ENCODE data around the gene EXT2. TPM values are rescaled to one million over a fixed set of nuclear protein-coding genes. Genes with fewer than 3 reads are reported as not detected.

The EXT2 gene
- total RNA-seq: 74.9 to 77.7 TPM (median 75.0 TPM) in 3 replicates

DNA sequence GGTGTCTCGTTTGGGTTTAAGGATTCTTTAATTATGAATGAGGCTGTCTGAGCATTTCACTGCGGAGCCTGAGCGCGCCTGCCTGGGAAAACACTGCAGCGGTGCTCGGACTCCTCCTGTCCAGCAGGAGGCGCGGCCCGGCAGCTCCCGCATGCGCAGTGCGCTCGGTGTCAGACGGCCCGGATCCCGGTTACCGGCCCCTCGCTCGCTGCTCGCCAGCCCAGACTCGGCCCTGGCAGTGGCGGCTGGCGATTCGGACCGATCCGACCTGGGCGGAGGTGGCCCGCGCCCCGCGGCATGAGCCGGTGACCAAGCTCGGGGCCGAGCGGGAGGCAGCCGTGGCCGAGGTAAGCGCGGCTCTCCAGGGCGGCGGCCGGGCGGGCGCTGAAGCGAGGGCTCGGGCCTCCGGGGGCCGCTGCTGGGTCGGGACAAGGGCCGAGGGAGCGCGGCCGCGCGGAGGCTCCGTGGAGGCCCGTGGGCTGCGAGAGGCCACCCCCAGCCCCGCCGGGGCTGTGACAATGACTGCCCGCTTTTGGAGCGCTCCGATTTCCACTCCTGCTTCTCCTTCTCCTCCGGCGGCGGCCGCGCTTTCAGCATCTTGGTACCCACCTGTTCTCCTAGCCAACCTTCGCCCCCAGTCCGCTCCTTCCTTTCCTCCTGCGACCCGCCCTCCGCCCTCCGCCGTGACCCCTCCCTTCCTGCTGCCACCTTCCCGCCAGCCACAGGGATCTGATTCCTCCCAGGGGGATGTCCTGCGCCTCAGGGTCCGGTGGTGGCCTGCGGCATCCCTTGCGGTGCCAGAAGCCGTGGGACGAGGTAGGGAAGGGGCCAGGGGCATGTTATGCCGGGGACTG lies at the start of gene EXT2:
EXT2 (plus strand) TSS at position 173 of the 854 bp plus-strand sequence. CDS start 12,035 bp downstream, outside the sequence.
- H3K4me3 Mint-ChIP-seq: peak within 1 kb of the TSS; percentile 78
- H3K27ac Mint-ChIP-seq: peak within 1 kb of the TSS; percentile 58
- no peaks in the 10 kb centered on the region for H3K27me3 Mint-ChIP-seq (ENCODE audit: low read depth)
- DNase-seq (ENCODE audit: low spot score in 2 of 2, unreplicated experiment in 2 of 2): peak; percentile 80 to 92
- H3K9me3 Mint-ChIP-seq: no peaks in the 10 kb centered on the region
- H3K4me1 Mint-ChIP-seq: peaks cover 12% of the 10 kb centered on the region
- TF ChIP-seq, protein P1, sequence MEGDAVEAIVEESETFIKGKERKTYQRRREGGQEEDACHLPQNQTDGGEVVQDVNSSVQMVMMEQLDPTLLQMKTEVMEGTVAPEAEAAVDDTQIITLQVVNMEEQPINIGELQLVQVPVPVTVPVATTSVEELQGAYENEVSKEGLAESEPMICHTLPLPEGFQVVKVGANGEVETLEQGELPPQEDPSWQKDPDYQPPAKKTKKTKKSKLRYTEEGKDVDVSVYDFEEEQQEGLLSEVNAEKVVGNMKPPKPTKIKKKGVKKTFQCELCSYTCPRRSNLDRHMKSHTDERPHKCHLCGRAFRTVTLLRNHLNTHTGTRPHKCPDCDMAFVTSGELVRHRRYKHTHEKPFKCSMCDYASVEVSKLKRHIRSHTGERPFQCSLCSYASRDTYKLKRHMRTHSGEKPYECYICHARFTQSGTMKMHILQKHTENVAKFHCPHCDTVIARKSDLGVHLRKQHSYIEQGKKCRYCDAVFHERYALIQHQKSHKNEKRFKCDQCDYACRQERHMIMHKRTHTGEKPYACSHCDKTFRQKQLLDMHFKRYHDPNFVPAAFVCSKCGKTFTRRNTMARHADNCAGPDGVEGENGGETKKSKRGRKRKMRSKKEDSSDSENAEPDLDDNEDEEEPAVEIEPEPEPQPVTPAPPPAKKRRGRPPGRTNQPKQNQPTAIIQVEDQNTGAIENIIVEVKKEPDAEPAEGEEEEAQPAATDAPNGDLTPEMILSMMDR (IDR thresholded peaks at IDR 0.05; ENCODE audit: unreplicated experiment): peak; percentile 88
- H3K36me3 Mint-ChIP-seq: peaks cover 7% of the 10 kb centered on the region

DNA sequence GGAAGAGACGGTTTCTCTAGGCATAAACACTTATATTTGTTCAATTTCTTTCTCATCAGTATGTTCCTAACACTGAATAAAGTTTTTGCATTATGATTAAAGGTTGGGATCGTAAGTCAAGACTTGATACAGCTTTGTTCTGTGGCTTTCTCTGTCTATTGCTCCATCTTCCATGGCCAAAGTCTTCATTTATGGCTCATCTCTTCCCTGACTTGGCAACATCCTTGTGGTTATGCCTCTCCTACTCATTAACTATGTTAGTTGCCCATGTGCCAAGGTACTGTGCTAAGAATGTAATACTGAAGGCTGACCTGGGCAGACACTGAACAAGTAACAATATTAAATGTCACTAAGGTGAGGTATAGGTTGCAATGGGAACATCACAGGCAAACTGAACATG lies 49.3 kb upstream of the EXT2 start:
- H3K9me3 Mint-ChIP-seq: peaks cover 5% of the 10 kb centered on the region
- no peaks in the 10 kb centered on the region for H3K36me3 Mint-ChIP-seq
- no peaks in the 10 kb centered on the region for H3K4me1 Mint-ChIP-seq
- no peak overlapping the region for H3K27ac Mint-ChIP-seq
- DNase-seq (ENCODE audit: low spot score in 2 of 2, unreplicated experiment in 2 of 2): no peak
- H3K4me3 Mint-ChIP-seq: no peak overlapping the region
- TF ChIP-seq, protein P1 (IDR thresholded peaks at IDR 0.05; ENCODE audit: unreplicated experiment): no peak
- H3K27me3 Mint-ChIP-seq (ENCODE audit: low read depth): peaks cover 54% of the 10 kb centered on the region

DNA sequence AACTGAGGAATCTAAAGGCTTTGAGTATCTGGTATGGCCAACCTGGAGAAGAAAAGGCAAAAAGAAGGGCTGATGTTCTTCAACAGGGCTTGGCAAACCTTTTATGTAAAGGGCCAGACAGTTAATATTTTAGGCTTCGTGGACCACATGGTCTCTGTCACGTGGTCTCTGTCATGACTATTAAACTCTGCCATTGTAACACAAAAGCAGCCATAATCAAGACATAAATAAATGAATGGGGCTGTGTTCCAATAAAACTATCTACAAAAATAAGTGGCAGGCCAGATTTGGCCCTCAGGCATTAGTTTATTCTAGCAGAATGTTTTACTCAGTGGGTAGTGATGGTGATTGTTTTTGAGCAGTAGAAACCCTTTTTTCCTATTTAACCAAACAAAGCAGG lies 48.2 kb upstream of the EXT2 start:
- no peak overlapping the region for H3K4me3 Mint-ChIP-seq

DNA sequence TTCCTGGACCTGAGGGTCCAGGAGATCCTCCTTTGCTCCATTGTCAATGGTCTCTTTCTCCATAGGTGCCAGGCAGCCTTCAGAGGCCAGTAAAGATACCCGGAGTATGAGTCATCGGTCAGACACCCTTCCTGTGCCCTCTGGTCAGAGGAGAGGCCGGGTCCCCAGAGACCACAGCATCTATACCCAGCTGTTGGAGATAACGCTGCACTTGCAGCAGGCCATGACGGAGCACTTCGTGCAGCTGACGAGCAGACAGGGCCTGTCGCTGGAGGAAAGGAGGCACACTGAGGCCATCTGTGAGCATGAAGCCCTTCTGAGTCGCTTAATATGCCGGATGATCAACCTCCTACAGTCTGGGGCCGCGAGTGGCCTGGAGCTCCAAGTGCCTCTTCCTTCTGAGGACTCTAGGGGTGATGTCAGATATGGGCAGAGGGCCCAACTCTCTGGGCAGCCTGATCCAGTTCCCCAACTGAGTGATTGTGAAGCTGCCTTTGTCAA lies 47.5 kb upstream of the EXT2 start, which contains the start of gene ACCSL:
ACCSL (plus strand) TSS at position 51 of the 501 bp plus-strand sequence; CDS start at position 107, 56 bp downstream.
- no peak within 1 kb of the TSS for H3K4me3 Mint-ChIP-seq
- H3K27ac Mint-ChIP-seq: no peak within 1 kb of the TSS
- TF ChIP-seq, protein P1 (IDR thresholded peaks at IDR 0.05; ENCODE audit: unreplicated experiment): no peak
- no peaks in the 10 kb centered on the region for H3K36me3 Mint-ChIP-seq
- H3K9me3 Mint-ChIP-seq: no peaks in the 10 kb centered on the region
- DNase-seq (ENCODE audit: low spot score in 2 of 2, unreplicated experiment in 2 of 2): peak in 1 of 2 experiments; percentile 19
- H3K27me3 Mint-ChIP-seq (ENCODE audit: low read depth): peaks cover 58% of the 10 kb centered on the region
- H3K4me1 Mint-ChIP-seq: no peaks in the 10 kb centered on the region

More for the DNA sequence above, 48.2 kb upstream of the EXT2 start:
- H3K4me1 Mint-ChIP-seq: no peaks in the 10 kb centered on the region
- H3K27ac Mint-ChIP-seq: no peak overlapping the region
- H3K27me3 Mint-ChIP-seq (ENCODE audit: low read depth): peaks cover 57% of the 10 kb centered on the region
- TF ChIP-seq, protein P1 (IDR thresholded peaks at IDR 0.05; ENCODE audit: unreplicated experiment): no peak
- H3K9me3 Mint-ChIP-seq: no peaks in the 10 kb centered on the region
- DNase-seq (ENCODE audit: low spot score in 2 of 2, unreplicated experiment in 2 of 2): no peak
- no peaks in the 10 kb centered on the region for H3K36me3 Mint-ChIP-seq

DNA sequence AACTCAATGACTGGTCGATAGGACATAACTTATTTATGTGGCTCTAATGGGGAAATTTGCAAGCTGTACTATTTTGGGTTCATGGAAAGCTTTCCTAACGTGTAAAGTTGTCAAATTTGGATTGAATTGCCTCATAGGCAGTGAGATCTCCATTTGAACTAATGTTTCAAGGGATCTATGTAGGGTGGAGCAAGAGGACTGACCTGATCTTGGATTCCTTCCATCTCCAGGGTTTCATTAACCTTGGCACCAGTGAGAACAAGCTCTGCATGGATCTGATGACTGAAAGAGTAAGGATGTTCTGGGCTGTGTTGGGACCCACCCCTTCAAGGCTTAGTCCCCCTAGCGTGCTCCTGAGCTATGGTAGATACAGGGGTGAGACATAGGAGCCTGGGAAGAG lies 45.6 kb upstream of the EXT2 start:
- TF ChIP-seq, protein P1 (IDR thresholded peaks at IDR 0.05; ENCODE audit: unreplicated experiment): no peak
- Mint-ChIP-seq H3K4me3 (no peak overlapping the region), H3K4me1 (no peaks in the 10 kb centered on the region), H3K27ac (no peak overlapping the region), H3K27me3 (ENCODE audit: low read depth) (peaks cover 48% of the 10 kb centered on the region), H3K36me3 (no peaks in the 10 kb centered on the region), H3K9me3 (no peaks in the 10 kb centered on the region)
- DNase-seq (ENCODE audit: low spot score in 2 of 2, unreplicated experiment in 2 of 2): no peak
